GM12878 (cell line): ENCODE data around the gene PRSS35. TPM values are rescaled to one million over a fixed set of nuclear protein-coding genes. Genes with fewer than 3 reads are reported as not detected.

Source experiments
- ATAC-seq: fragments of 200-7000 bp; cut with Tn5 transposase; 3 replicates; pipeline ENCODE4 v1.9.1; 2020; ENCODE audit warnings: mild to moderate bottlenecking, moderate library complexity
- BruUV-seq: library from RNA; stranded (reverse); fragments of 400-500 nt; replicated peaks from 2 replicates; lab custom pipeline; 2021; lab: Mats Ljungman, UMichigan
- CTCF ChIA-PET: fragments of 300-600 bp; sonication (Branson Sonifier 250); formaldehyde crosslinking; extraction: SDS; loops from one replicate; lab custom pipeline; 2021; ENCODE audit warnings: inconsistent platforms; lab: Yijun Ruan, JAX
- POLR2A ChIA-PET: fragments of 350-600 bp; formaldehyde crosslinking; extraction: SDS; loops from one replicate; lab custom pipeline; 2021; ENCODE audit warnings: inconsistent platforms; lab: Charles Lee
- RAD21 ChIA-PET: fragments of 300-600 bp; sonication (Branson Sonifier 250); formaldehyde crosslinking; loops from one replicate; lab custom pipeline; 2023; ENCODE audit warnings: antibody characterized with exemption; ENCODE audit not compliant: unreplicated experiment; lab: Charles Lee
- SMC1A ChIA-PET: fragments of 300-600 bp; sonication (Branson Sonifier 250); formaldehyde crosslinking; loops from one replicate; lab custom pipeline; 2023; ENCODE audit not compliant: unreplicated experiment, uncharacterized antibody; lab: Charles Lee
- DNase-seq: peaks from one replicate; pipeline ENCODE4 v3.0.0-alpha.2; 2011; ENCODE audit warnings: low read depth, low spot score
- FAIRE-seq: peaks from 3 replicates; lab custom pipeline; 2011; peaks lifted over from hg19 to GRCh38; lab: Jason Lieb, UNC
- H2AFZ ChIP-seq: 2 replicates; pipeline ENCODE4 v1.6.0; 2011; ENCODE audit warnings: low read depth, low read length, control low read depth; ENCODE audit not compliant: control insufficient read depth
- H3K27ac ChIP-seq: 2 replicates; pipeline ENCODE4 v1.5.1; 2011; ENCODE audit warnings: control low read depth; ENCODE audit not compliant: control insufficient read depth, insufficient read depth
- H3K27me3 ChIP-seq, 2 experiments: replicated peaks in 1 of 2; 2 replicates each; pipeline versions ENCODE4 v1.6.0 to v1.6.1; 2011; ENCODE audit warnings: low read length in 1 of 2; ENCODE audit not compliant: control insufficient read depth in 2 of 2, insufficient read depth in 2 of 2
- H3K36me3 ChIP-seq, 2 experiments: 2 replicates each; pipeline ENCODE4 v1.5.1; 2011; ENCODE audit warnings: low read length in 1 of 2; ENCODE audit not compliant: control insufficient read depth in 2 of 2, insufficient read depth in 2 of 2
- H3K4me1 ChIP-seq: 2 replicates; pipeline ENCODE4 v1.6.1; 2011; ENCODE audit warnings: mild to moderate bottlenecking, low read length, moderate library complexity, mixed read lengths; ENCODE audit not compliant: control insufficient read depth, insufficient read depth
- H3K4me2 ChIP-seq: 2 replicates; pipeline ENCODE4 v1.6.0; 2011; ENCODE audit warnings: control low read depth; ENCODE audit not compliant: control insufficient read depth, insufficient read depth
- H3K4me3 ChIP-seq: fragments of 200-600 bp; sonication (generic); 2 replicates; pipeline ENCODE4 v1.5.1; 2016
- H3K79me2 ChIP-seq: 2 replicates; pipeline ENCODE4 v1.6.0; 2011; ENCODE audit warnings: low read length; ENCODE audit not compliant: control insufficient read depth, insufficient read depth
- H3K9ac ChIP-seq: 2 replicates; pipeline ENCODE4 v1.8.0; 2011; ENCODE audit warnings: low read length, control low read depth, mixed read lengths; ENCODE audit not compliant: control insufficient read depth, insufficient read depth
- H3K9me3 ChIP-seq: replicated peaks from 3 replicates; pipeline ENCODE4 v1.5.1; 2011; ENCODE audit warnings: mild to moderate bottlenecking, low read length; ENCODE audit not compliant: control insufficient read depth, insufficient read depth
- H4K20me1 ChIP-seq: 2 replicates; pipeline ENCODE4 v1.6.0; 2011; ENCODE audit not compliant: control insufficient read depth, insufficient read depth
- BCL11A ChIP-seq: IDR thresholded peaks from 2 replicates; pipeline ENCODE4 v1.6.1; 2011; ENCODE audit warnings: low read depth, low read length
- BHLHE40 ChIP-seq, 2 experiments: fragments of 450-650 bp in 1 of 2; IDR thresholded peaks; 2 replicates each; pipeline ENCODE4 v1.6.1; 2011 to 2017; ENCODE audit warnings: low read depth in 2 of 2, borderline replicate concordance in 1 of 2, improper control_type of control experiment in 1 of 2, low read length in 1 of 2, mild to moderate bottlenecking in 1 of 2
- CBX3 ChIP-seq: fragments of 200-600 bp; sonication (generic); IDR thresholded peaks from 2 replicates; pipeline ENCODE4 v1.6.1; 2016; ENCODE audit warnings: low read depth, borderline replicate concordance
- CEBPB ChIP-seq, 2 experiments: fragments of 150-350 bp in 1 of 2; IDR thresholded peaks; 2 replicates each; pipeline ENCODE4 v1.6.1; 2012 to 2014; ENCODE audit warnings: low read depth in 2 of 2, low read length in 2 of 2, borderline replicate concordance in 1 of 2, inconsistent platforms in 1 of 2
- CREM ChIP-seq: IDR thresholded peaks from 2 replicates; pipeline ENCODE4 v1.6.1; 2014; ENCODE audit warnings: antibody characterized with exemption, low read depth
- FOS ChIP-seq: IDR thresholded peaks from 3 replicates; pipeline ENCODE4 v1.6.1; 2011; ENCODE audit warnings: borderline replicate concordance; ENCODE audit not compliant: insufficient read length; ENCODE audit errors: extremely low read depth
- HCFC1 ChIP-seq: fragments of 150-350 bp; IDR thresholded peaks from 2 replicates; pipeline ENCODE4 v1.6.1; 2014; ENCODE audit warnings: low read length
- KDM1A ChIP-seq: fragments of 200-600 bp; sonication (generic); IDR thresholded peaks from 2 replicates; pipeline ENCODE4 v1.6.1; 2016; ENCODE audit warnings: borderline replicate concordance
- MTA2 ChIP-seq: fragments of 450-650 bp; IDR thresholded peaks from 2 replicates; pipeline ENCODE4 v1.6.1; 2016; ENCODE audit warnings: low read depth, mild to moderate bottlenecking, moderate library complexity
- NFXL1 ChIP-seq: fragments of 450-650 bp; IDR thresholded peaks from 2 replicates; pipeline ENCODE4 v1.6.1; 2017; ENCODE audit warnings: antibody characterized with exemption, mild to moderate bottlenecking, borderline replicate concordance
- NKRF ChIP-seq: fragments of 450-650 bp; conservative IDR thresholded peaks from 2 replicates; pipeline ENCODE4 v1.6.1; 2017; ENCODE audit warnings: mild to moderate bottlenecking, moderate library complexity
- NR2C1 ChIP-seq: fragments of 450-650 bp; IDR thresholded peaks from 2 replicates; pipeline ENCODE4 v1.6.1; 2017; ENCODE audit warnings: antibody characterized with exemption, mild to moderate bottlenecking, moderate library complexity
- NR2F1 ChIP-seq: fragments of 450-650 bp; conservative IDR thresholded peaks from 2 replicates; pipeline ENCODE4 v1.6.1; 2017; ENCODE audit warnings: mild to moderate bottlenecking
- NRF1 ChIP-seq: conservative IDR thresholded peaks from 2 replicates; pipeline ENCODE4 v1.6.1; 2011; ENCODE audit warnings: mild to moderate bottlenecking, low read depth, low read length, improper control_type of control experiment
- RCOR1 ChIP-seq: conservative IDR thresholded peaks from 2 replicates; pipeline ENCODE4 v1.6.1; 2012; ENCODE audit warnings: low read depth, low read length, improper control_type of control experiment
- RELB ChIP-seq: fragments of 450-650 bp; IDR thresholded peaks from 2 replicates; pipeline ENCODE4 v1.6.1; 2017; ENCODE audit warnings: low read depth, mild to moderate bottlenecking, moderate library complexity
- SP1 ChIP-seq: IDR thresholded peaks from one replicate; pipeline ENCODE4 v1.6.1; 2011; ENCODE audit warnings: low read depth, low read length
- USF1 ChIP-seq: IDR thresholded peaks from 2 replicates; pipeline ENCODE4 v1.6.1; 2011; ENCODE audit warnings: borderline replicate concordance, low read depth, mild to moderate bottlenecking, moderate library complexity, mixed read lengths, low read length; ENCODE audit not compliant: insufficient read depth; ENCODE audit errors: extremely low read length
- USF2 ChIP-seq: IDR thresholded peaks from 2 replicates; pipeline ENCODE4 v1.6.1; 2011; ENCODE audit warnings: low read depth, low read length, improper control_type of control experiment, borderline replicate concordance
- ZBED1 ChIP-seq: IDR thresholded peaks from 2 replicates; pipeline ENCODE4 v1.6.1; 2016; ENCODE audit warnings: borderline replicate concordance
- WGBS: methylation state at CpG from one replicate; pipeline ENCODE4 v1.1.6; 2016; ENCODE audit warnings: low lambda C conversion rate; ENCODE audit not compliant: insufficient replicate concordance, insufficient coverage; ENCODE audit errors: missing lambda C conversion rate; 5-methylcytosine and 5-hydroxymethylcytosine counted together
- in situ Hi-C: fragments of 300-500 bp; cut with MboI; formaldehyde crosslinking; loops from 9 replicates; pipeline ENCODE4 v1.14.3; 2018; ENCODE audit warnings: mixed read lengths
- intact Hi-C: fragments of 100-400 bp; cut with micrococcal nuclease; formaldehyde crosslinking; loops from one replicate; pipeline ENCODE4 v1.14.2; 2022; ENCODE audit not compliant: unreplicated experiment
- polyA plus RNA-seq, 11 experiments: library from polyadenylated mRNA; depleted of rRNA in 4 of 11; unstranded in 6 of 11; stranded (reverse) in 5 of 11; fragments of >200 nt; fragmentation: Nextera tagmentation in 4 of 11; fragmentation: Illumina TruSeq in 1 of 11; extraction: Ambion mirVana in 4 of 11; extraction: Trizol in 1 of 11; gene quantifications; 1 replicate in 1 of 11; 2 replicates in 10 of 11; pipeline versions ENCODE4 v1.2.1 to v1.2.3, GENCODE V29; 2011 to 2016; ENCODE audit warnings: inconsistent platforms in 2 of 11, missing spikeins in 2 of 11, low read depth in 1 of 11
- total RNA-seq, 4 experiments: library from RNA; depleted of rRNA in 3 of 4; stranded (reverse); fragments of >200 nt in 3 of 4; fragmentation: Illumina TruSeq in 1 of 4; extraction: Trizol in 1 of 4; gene quantifications; 2 replicates each; pipeline versions ENCODE4 v1.2.1 to v1.2.3, GENCODE V29; 2013 to 2021

Gene PRSS35
- total and polyA plus RNA-seq, 10 of the 15 experiments (the other 5 are each of a cell fraction or from before 2014, with no cell fraction given) = not detected

- TF ChIP-seq NKRF (no peak), BHLHE40 (IDR thresholded peaks at IDR 0.05; ENCODE audit: borderline replicate concordance in 1 of 2, low read depth in 2 of 2, low read length in 1 of 2) (no peak)
Observed at GRCh38 chr6:83474309-83474708, 38.0 kb upstream of the PRSS35 start (continued).

- no peak for ATAC-seq
- Histone ChIP-seq H4K20me1 (no peaks in the 10 kb centered on the region), H3K79me2 (no peaks in the 10 kb centered on the region), H3K9me3 (no peaks in the 10 kb centered on the region), H3K27me3 (no peaks in the 10 kb centered on the region), H2AFZ (no peak overlapping the region), H3K9ac (no peak overlapping the region), H3K4me3 (no peak overlapping the region), H3K4me2 (no peak overlapping the region), H3K36me3 (no peaks in the 10 kb centered on the region), H3K4me1 (no peaks in the 10 kb centered on the region), H3K27ac (no peak overlapping the region)
- RAD21 ChIA-PET = no interaction called here
- intact Hi-C loops = no loop called here
- DNase-seq = no peak
- WGBS = 86% methylated on average over 1 of the region's 1 CpG
- no TSS peak for BruUV-seq
- no peak for TF ChIP-seq NR2F1
- TF ChIP-seq MTA2 = no peak
- TF ChIP-seq HCFC1 = no peak
- no peak for TF ChIP-seq CREM
- no peak for TF ChIP-seq CEBPB (IDR thresholded peaks at IDR 0.05; ENCODE audit: borderline replicate concordance in 1 of 2, low read depth in 2 of 2, low read length in 2 of 2)
- TF ChIP-seq BCL11A = no peak
- no peak for TF ChIP-seq NFXL1
- TF ChIP-seq NR2C1 = no peak
- TF ChIP-seq CBX3 = no peak
- TF ChIP-seq ZBED1 = no peak
- no peak for TF ChIP-seq RELB
- TF ChIP-seq USF1 = no peak
- no peak for TF ChIP-seq RCOR1
- no peak for TF ChIP-seq NRF1
- no peak for TF ChIP-seq SP1
- TF ChIP-seq FOS = no peak
- no peak for TF ChIP-seq USF2
- no peak for TF ChIP-seq KDM1A
- in situ Hi-C loops = no loop called here
- SMC1A ChIA-PET = no interaction called here
- POLR2A ChIA-PET = no interaction called here
- CTCF ChIA-PET = no interaction called here
- no peak for FAIRE-seq
Observed at GRCh38 chr6:83476971-83477370, 35.4 kb upstream of the PRSS35 start.
